ENCODE data around the gene KCNJ9.

The KCNJ9 gene

GRCh38 chr1:160089883-160090282, 8.5 kb downstream of the KCNJ9 start:
- no peak for DNase-seq

- DNase-seq: no peak
These were observed 9.4 kb downstream of the KCNJ9 start for GRCh38 chr1:160090760-160091159.

GRCh38 chr1:160091666-160092223, 10.4 kb downstream of the KCNJ9 start:
- no peak for DNase-seq

- DNase-seq: no peak
These were observed 11.2 kb downstream of the KCNJ9 start for GRCh38 chr1:160092366-160093068.

- no peak for DNase-seq
These were observed 11.7 kb downstream of the KCNJ9 start for GRCh38 chr1:160093069-160093395.

GRCh38 chr1:160093624-160094290, 12.4 kb downstream of the KCNJ9 start:
- no peak for DNase-seq

GRCh38 chr1:160094291-160094625, 12.9 kb downstream of the KCNJ9 start:
- DNase-seq: no peak

GRCh38 chr1:160094806-160095205, 13.5 kb downstream of the KCNJ9 start:
- DNase-seq: no peak

GRCh38 chr1:160095382-160096105, 14.2 kb downstream of the KCNJ9 start:
- DNase-seq: no peak

- DNase-seq: peak; percentile 70
These were observed 15.2 kb downstream of the KCNJ9 start for GRCh38 chr1:160096274-160097116.

- no peak for DNase-seq
These were observed 16.0 kb downstream of the KCNJ9 start for GRCh38 chr1:160097151-160097910.

GRCh38 chr1:160097911-160098851, 16.8 kb downstream of the KCNJ9 start, which contains the start of gene IGSF8:
TSS of gene IGSF8 (minus strand) at chr1:160098619. CDS start at chr1:160098472, 147 bp downstream.
- peak; percentile 80 for DNase-seq

GRCh38 chr1:160098852-160099561, 17.7 kb downstream of the KCNJ9 start:
- peak; percentile 94 for DNase-seq

GRCh38 chr1:160099716-160100375, 18.5 kb downstream of the KCNJ9 start:
- DNase-seq: no peak

- DNase-seq: peak; percentile 80
These were observed 19.8 kb downstream of the KCNJ9 start for GRCh38 chr1:160101037-160101716.

GRCh38 chr1:160101717-160102522, 20.6 kb downstream of the KCNJ9 start:
- no peak for DNase-seq

GRCh38 chr1:160103658-160104408, 22.5 kb downstream of the KCNJ9 start:
- DNase-seq: no peak

Measured in EL (cell line).